HepG2 (cell line): ENCODE results near the gene MIB1. TPM values are rescaled to one million over a fixed set of nuclear protein-coding genes. Genes with fewer than 3 reads are reported as not detected.
A peak's percentile ranks its signal among the peaks of the same experiment; 100 is the strongest.

ENCODE experiments used
- GATA4 ChIP-seq: sonication (generic); IDR thresholded peaks from 2 replicates; pipeline ENCODE4 v1.6.1; 2016; ENCODE audit warnings: antibody characterized with exemption, low read depth, borderline replicate concordance
- JARID2 ChIP-seq: sonication (generic); formaldehyde crosslinking; IDR thresholded peaks from 2 replicates; pipeline ENCODE4 v1.8.1; 2023; ENCODE audit warnings: missing genetic modification reagents, inconsistent platforms; ENCODE audit not compliant: insufficient replicate concordance
- MAFF ChIP-seq: IDR thresholded peaks from 2 replicates; pipeline ENCODE4 v1.6.1; 2011; ENCODE audit warnings: low read depth, low read length, improper control_type of control experiment
- MAFK ChIP-seq, 2 experiments: IDR thresholded peaks in 1 of 2; conservative IDR thresholded peaks in 1 of 2; 2 replicates each; pipeline ENCODE4 v1.6.1; 2011; ENCODE audit warnings: improper control_type of control experiment in 2 of 2, low read length in 2 of 2
- PRPF4 ChIP-seq: fragments of 200-400 bp; formaldehyde crosslinking; IDR thresholded peaks from 2 replicates; pipeline ENCODE4 v1.6.1; 2016; ENCODE audit warnings: low read length, low read depth; ENCODE audit not compliant: poor library complexity, severe bottlenecking
- ZFYVE20 ChIP-seq: sonication (generic); formaldehyde crosslinking; IDR thresholded peaks from 2 replicates; pipeline ENCODE4 v1.8.0; 2023; ENCODE audit warnings: low read depth, mild to moderate bottlenecking, moderate library complexity, missing genetic modification reagents, borderline replicate concordance
- polyA plus RNA-seq, 8 experiments: library from polyadenylated mRNA; depleted of rRNA in 3 of 8; stranded (reverse) in 7 of 8; unstranded in 1 of 8; fragments of >200 nt; fragmentation: Illumina TruSeq in 4 of 8; extraction: Trizol in 4 of 8; gene quantifications; 2 replicates each; pipeline versions ENCODE4 v1.2.1 to v1.2.3, GENCODE V29; 2011 to 2016; ENCODE audit warnings: low read depth in 4 of 8, missing spikeins in 1 of 8, mixed read lengths in 1 of 8; ENCODE audit not compliant: insufficient read depth in 1 of 8
- total RNA-seq, 5 experiments: library from RNA; depleted of rRNA; stranded (reverse); fragments of >200 nt; fragmentation: Illumina TruSeq; extraction: Trizol; gene quantifications; 2 replicates each; pipeline ENCODE4 v1.2.3, GENCODE V29; 2016; ENCODE audit warnings: low read depth in 1 of 5
- TF ChIP-seq, protein P1 (sequence below): IDR thresholded peaks from 2 replicates; pipeline ENCODE4 v1.6.1; 2012; ENCODE audit warnings: low read depth, low read length, improper control_type of control experiment
- TF ChIP-seq, protein P2 (sequence below): sonication (generic); formaldehyde crosslinking; IDR thresholded peaks from 2 replicates; pipeline ENCODE4 v1.5.1; 2020; ENCODE audit warnings: missing genetic modification reagents, mild to moderate bottlenecking, borderline replicate concordance
- TF ChIP-seq, protein P3 (sequence below), 2 experiments: sonication (generic) in 1 of 2; formaldehyde crosslinking in 1 of 2; IDR thresholded peaks; 2 replicates each; pipeline versions ENCODE4 v1.6.1 to v1.9.0; 2014 to 2022; ENCODE audit warnings: antibody characterized with exemption in 1 of 2, borderline replicate concordance in 1 of 2, inconsistent platforms in 1 of 2, low read depth in 1 of 2, missing genetic modification reagents in 1 of 2
- TF ChIP-seq, protein P4 (sequence below): sonication (generic); formaldehyde crosslinking; IDR thresholded peaks from 2 replicates; pipeline ENCODE4 v1.5.1; 2020; ENCODE audit warnings: missing genetic modification reagents, mild to moderate bottlenecking, borderline replicate concordance

Gene MIB1
- total and polyA plus RNA-seq, 2 of the 13 experiments (the other 11 are each of a cell fraction or from before 2014, with no cell fraction given): 12.0 to 47.0 TPM

DNA sequence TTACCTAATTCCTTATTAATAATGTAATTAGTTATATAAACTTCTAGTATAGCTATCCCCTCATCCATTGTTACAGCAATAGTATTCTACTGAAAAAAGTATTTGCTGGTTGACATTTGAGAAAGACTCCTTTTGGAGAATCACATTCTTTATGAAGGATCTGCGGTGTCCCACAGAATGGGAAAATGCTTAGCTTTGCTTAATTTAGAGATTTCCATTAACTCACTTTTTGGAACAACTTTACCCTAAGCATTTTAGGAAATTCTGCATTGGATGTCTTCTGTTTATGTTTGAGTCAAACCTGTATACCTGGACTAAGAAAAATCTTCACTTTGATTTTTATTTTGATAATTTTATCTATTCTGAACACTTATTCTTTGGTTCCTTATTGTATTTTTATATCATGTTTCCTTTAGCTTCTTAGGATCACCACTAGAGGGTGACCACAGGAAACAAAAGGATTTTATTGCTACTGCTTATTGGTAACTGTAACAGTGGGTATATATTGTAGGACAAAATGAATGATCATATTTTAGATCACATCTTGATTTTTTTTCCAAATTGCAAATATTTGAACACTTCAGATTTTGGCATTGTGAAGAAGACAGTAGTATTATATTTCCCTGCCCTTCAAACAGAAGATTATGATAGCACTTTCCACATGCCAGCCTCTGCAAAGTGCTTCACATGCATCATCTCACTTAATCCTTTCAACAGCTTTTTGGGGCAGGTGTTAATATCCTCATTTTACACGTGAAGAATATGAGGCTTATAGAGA lies 79.6 kb downstream of the MIB1 start (continued):
- TF ChIP-seq, protein P1, sequence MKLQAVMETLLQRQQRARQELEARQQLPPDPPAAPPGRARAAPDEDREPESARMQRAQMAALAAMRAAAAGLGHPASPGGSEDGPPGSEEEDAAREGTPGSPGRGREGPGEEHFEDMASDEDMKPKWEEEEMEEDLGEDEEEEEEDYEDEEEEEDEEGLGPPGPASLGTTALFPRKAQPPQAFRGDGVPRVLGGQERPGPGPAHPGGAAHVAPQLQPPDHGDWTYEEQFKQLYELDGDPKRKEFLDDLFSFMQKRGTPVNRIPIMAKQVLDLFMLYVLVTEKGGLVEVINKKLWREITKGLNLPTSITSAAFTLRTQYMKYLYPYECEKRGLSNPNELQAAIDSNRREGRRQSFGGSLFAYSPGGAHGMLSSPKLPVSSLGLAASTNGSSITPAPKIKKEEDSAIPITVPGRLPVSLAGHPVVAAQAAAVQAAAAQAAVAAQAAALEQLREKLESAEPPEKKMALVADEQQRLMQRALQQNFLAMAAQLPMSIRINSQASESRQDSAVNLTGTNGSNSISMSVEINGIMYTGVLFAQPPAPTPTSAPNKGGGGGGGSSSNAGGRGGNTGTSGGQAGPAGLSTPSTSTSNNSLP: peak; percentile 62; the same call in 1 of the 2 replicates
- TF ChIP-seq ZFYVE20 (CRISPR knock-in tag) (no peak), MAFF (peak; percentile 77), MAFK (conservative IDR thresholded peaks at IDR 0.05 in 1 of 2, IDR thresholded peaks at IDR 0.05 in 1 of 2; ENCODE audit: low read length in 2 of 2) (peak; percentile 76 to 88), PRPF4 (no peak), JARID2 (CRISPR knock-in tag) (no peak), GATA4 (no peak)
- TF ChIP-seq, protein P2, sequence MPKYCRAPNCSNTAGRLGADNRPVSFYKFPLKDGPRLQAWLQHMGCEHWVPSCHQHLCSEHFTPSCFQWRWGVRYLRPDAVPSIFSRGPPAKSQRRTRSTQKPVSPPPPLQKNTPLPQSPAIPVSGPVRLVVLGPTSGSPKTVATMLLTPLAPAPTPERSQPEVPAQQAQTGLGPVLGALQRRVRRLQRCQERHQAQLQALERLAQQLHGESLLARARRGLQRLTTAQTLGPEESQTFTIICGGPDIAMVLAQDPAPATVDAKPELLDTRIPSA: no peak
- TF ChIP-seq, protein P3, sequence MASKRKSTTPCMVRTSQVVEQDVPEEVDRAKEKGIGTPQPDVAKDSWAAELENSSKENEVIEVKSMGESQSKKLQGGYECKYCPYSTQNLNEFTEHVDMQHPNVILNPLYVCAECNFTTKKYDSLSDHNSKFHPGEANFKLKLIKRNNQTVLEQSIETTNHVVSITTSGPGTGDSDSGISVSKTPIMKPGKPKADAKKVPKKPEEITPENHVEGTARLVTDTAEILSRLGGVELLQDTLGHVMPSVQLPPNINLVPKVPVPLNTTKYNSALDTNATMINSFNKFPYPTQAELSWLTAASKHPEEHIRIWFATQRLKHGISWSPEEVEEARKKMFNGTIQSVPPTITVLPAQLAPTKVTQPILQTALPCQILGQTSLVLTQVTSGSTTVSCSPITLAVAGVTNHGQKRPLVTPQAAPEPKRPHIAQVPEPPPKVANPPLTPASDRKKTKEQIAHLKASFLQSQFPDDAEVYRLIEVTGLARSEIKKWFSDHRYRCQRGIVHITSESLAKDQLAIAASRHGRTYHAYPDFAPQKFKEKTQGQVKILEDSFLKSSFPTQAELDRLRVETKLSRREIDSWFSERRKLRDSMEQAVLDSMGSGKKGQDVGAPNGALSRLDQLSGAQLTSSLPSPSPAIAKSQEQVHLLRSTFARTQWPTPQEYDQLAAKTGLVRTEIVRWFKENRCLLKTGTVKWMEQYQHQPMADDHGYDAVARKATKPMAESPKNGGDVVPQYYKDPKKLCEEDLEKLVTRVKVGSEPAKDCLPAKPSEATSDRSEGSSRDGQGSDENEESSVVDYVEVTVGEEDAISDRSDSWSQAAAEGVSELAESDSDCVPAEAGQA (IDR thresholded peaks at IDR 0.05; ENCODE audit: low read depth): no peak
- TF ChIP-seq, protein P3 (CRISPR knock-in tag; IDR thresholded peaks at IDR 0.05; ENCODE audit: borderline replicate concordance): no peak
- TF ChIP-seq, protein P4, sequence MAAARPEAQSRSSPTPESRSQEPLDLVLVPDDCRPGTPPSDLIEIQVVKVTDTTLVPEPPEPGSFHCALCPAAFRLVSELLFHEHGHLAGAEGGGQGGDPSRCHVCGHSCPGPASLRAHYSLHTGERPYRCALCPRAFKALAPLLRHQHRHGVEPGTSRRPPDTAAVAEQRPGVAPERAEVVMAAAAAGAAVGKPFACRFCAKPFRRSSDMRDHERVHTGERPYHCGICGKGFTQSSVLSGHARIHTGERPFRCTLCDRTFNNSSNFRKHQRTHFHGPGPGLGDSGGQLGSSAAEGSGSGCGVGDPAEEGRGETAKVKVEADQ (CRISPR knock-in tag): no peak
